ENCODE results near the gene CIAO3. TPM values are rescaled to one million over a fixed set of nuclear protein-coding genes. Genes with fewer than 3 reads are reported as not detected.
"Not testable (repeated sequence)": the region's sequence is repeated elsewhere in the genome, so short reads cannot be mapped to it uniquely, and the experiment has no call there.

CIAO3 gene
- polyA plus RNA-seq, 1 donor: 18.0 TPM

DNA sequence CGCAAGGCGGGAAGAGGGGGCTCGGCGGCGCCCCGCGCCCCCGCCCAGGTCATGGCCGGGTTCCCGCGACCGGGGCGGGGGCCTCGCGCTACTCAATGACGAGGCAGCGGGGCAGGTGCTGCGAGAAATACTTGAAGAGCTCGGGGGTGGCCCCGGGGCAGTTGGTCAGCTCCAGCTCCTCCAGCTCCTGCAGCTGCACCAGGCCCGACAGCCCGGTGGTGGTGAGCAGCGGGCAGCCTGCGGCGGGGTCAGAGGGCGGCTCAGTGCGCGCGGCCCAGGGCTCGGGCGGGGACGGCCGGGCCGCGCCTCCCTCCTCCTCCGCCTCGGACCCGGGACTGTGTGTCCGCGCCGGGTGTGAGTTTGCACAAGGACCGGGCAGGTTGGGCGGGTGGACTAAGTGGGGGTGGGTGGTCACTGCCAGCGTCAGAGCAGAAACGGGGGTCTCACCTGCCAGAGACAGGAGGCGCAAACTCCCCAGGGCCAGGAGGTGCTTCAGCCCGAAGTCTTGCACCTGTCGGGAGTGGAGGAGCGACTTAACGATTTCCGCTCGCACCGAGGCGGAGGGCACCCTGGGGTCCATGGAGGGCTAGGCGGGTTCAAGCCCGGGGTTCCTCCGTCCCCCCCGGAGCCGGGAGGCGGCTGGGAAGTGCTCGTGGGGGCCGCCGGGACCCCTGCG lies 46.5 kb downstream of the CIAO3 start:
- DNase-seq (ENCODE audit: low read depth): no peak

DNA sequence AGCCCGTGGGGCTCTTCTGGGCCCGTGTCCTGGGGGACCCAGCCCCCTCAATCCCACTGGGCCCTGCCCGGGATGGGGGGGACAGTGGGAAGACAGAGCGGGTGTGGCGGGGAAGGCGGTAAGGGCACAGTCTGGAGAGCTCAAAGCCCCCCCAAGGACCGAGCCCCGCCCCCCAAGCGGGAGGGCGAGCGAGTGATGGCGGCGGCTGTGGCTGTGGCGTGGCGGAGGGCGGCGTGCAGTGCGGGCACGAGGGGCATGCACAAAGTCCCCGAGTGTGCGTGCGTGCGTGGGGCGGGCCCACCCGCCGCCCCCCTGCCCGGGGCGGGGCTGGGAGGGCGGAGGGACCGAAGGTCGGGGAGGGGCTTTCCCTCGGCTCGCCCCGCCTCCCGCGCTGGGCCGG lies 47.0 kb downstream of the CIAO3 start:
- no peak for DNase-seq (ENCODE audit: low read depth)

DNA sequence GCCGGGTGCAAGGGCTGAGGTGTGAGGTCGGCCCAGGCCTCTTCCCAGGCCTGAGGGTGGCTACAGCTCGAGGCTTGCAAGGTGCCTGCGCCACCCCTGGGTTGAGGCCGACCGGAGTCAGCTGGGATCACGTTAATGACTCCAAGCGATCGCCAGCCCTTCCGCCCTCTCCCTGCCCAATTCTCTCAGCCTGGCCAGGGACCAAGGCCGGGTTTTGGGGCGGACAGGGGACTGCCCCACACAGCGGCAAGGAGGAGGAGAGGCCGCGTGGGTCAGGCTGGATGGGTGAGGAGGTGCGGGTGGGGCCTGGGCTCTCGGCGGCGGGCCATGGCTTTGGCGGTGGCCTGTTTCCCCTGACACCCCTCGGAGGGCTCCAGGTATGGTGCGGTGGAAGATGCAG lies 47.4 kb downstream of the CIAO3 start:
- no peak for DNase-seq (ENCODE audit: low read depth)

DNA sequence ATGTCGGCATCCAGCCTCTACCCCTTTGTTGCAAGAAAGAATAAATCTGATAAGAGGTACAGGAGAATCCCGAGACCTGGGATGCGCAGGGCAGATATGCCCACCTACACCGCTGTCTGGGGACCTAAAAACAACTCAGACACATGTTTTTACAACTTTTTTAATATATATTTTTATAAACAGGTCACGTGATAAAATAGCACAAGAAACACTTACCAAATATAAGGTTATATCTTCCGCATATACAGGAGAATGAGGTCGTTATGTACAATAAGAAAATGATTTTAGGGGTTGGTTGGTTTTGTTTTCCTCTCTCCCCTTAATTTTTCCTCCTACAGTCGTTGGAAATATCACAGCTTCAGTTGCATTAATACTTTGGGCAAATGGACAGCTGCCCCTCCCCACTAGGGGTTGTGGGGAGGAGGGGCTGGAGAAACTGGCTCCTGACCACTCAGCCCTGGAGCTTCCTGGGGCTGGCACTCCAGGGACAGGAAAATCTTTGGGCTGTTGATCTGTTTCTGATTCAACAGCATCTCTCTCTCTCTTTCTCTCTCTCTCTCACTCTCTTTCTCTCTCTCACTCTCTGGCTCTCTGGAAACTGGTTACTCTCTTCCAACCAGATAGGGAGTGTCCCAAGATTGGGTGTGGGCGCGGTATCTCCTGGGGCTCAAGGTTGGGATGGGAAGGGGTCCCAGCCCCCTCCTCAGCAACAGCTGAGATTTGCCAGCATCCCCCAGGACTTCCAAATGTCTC lies 48.3 kb downstream of the CIAO3 start:
- DNase-seq (ENCODE audit: low read depth): no peak

DNA sequence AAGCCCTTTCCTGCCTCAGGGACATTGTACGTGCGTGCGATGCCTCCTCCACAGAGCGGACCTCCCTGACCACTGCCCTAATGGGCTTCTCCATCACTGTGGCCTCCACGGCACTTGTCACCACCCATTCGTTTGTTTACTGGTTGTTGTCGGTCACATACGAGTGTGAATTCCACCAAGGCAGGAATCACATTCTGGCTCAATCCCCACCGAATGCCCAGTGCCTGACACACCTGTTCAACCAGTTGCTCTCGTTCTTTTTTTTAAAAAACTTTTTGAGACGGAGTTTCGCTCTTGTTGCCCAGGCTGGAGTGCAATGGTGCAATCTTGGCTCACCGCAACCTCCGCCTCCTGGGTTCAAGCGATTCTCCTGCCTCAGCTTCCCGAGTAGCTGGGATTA lies 49.6 kb downstream of the CIAO3 start:
- DNase-seq (ENCODE audit: low read depth): not testable (repeated sequence)

DNA sequence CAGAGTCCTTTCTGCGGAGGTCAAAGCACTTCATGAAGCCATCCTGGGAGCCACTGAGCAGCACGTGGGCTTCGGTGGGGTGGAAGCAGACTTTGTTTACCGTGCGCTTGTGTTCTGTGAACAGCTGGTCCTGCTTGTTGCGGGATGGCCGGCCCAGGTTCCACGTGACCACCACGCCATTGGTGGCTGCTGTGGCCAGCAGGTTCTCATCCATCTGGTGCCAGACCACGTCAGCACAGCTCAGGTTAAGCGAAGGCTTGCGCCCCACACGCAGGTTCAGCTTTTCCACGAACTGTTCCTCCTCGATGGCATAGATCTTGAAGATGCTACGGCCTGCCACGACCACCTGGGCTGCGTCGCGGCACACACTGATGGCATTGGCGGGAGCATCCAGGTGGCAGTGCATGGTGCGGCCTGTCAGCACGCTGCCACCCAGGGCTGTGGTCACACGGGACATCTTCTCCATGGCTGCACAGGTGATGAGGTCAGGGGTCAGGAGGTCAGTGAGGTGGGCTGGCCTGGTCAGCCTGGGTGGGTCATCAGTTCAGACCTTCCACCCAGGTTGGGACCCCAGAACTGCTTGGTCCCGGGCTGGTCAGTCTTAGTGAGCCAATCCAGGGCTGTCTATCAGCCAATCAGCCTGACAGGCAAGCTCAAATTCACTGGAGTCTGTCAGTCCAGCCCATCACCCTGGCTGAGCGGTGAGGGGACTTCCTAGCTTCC lies 51.5 kb downstream of the CIAO3 start:
- no peak for DNase-seq (ENCODE audit: low read depth)

DNA sequence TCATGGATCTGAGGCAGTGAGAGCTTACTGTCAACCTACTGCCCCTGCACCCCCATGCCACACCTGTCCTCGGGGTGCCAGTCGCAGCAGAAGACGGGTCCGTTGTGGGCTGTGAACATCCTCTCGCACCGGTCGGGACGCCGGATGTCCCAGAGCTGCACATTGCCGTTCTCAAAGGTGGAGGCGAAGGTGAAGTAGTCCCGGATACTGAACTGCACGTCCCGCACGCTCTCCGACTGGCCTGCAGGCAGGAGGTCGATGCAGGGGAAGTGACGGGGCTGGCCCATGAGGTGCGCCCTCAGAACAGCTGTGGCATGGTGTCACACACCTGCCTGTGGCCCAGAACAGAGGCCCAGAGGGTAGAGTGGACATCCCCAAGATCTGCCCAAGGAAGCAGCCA lies 53.3 kb downstream of the CIAO3 start:
- DNase-seq (ENCODE audit: low read depth): no peak

DNA sequence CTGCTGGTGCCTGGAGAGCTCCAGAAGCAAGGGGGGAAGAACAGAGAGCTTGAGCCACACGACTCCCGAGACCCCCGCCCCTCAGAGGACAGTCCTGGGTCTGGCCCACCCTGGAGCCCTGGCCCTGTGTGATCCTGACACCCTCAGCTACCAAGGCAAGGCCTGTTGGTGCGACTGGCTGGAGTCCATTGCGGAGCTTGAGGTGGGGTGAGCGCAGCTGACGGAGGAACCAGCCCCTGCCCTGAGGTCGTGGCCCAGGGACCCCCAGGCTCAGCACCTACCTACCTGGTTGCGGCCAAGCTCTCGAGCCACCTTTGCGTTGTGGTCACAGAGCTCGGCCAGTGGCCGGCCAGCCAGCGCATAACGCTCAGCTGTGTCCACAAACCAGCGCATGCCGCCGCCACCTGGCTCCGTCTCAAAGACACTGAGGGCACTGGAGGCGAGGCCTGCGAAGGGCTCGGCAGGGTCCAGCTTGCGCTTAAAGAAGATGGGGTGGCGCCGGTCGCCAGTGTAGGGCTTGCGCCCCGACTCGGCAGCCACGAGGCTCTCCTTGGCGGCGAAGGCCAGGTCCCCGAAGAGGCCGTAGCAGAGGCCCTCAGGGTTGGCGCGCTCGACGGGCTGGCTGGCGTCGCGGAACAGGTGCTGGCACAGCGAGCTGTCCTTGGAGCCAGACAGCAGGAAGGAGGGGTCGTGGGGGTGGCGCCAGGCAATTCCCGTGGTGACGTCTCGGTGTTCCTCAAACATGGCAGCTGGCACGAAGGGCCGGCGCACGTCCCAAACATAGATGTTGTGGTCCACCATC lies 54.1 kb downstream of the CIAO3 start:
- DNase-seq (ENCODE audit: low read depth): no peak

DNA sequence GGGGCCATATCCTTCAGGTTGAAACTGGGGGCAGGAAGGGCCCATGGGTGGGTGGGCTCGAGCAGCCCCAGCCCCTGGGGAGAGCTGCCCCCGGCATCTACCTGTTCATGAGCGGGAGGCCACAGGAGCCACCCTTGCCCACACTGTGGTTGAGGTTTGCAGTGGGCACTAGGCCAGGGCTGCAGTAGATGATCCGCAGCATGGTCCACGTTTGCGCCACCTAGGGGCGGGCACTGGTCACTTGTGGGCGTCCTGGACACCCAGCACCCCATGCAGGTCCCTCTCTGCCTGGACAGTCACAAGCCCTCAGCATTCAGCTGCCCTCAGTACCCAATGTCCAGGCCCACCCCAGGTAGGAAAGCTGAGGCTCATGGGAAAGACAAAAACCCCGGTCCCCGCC lies 54.8 kb downstream of the CIAO3 start:
- no peak for DNase-seq (ENCODE audit: low read depth)

DNA sequence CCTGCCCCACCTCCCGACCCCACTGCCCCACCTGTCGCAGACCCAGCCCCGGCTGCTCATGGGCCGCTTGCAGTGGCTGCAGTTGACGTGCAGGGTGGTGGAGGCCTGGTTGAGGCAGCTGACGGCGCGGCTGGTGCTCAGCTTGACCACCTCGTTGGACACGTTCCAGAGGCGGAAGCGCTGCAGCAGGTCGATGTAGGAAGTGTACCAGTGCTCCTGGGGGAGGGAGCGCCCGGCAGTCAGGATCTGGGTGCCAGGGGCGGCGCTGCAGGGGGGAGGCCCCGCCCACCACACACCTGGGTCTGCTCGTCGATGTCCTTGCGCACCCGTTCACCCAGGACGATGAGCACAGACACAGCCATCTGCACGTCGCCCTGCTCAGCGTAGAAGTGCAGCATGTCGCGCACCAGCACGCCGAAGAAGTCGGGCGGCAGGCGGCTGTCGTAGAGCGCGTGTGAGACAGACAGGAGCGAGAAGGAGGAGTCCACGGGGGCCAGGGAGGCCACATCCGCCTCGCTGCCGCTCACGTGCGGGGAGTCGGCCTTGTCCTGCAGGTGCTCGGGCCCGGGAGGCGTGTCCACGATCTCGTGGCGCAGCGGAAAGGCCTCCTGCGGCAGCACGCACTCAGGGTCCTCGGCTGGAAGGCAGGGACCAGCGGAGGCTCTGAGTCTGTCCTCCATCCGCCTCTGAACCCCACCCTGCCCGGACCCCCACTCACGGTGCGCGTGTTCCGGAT lies 55.7 kb downstream of the CIAO3 start:
- DNase-seq (ENCODE audit: low read depth): no peak

DNA sequence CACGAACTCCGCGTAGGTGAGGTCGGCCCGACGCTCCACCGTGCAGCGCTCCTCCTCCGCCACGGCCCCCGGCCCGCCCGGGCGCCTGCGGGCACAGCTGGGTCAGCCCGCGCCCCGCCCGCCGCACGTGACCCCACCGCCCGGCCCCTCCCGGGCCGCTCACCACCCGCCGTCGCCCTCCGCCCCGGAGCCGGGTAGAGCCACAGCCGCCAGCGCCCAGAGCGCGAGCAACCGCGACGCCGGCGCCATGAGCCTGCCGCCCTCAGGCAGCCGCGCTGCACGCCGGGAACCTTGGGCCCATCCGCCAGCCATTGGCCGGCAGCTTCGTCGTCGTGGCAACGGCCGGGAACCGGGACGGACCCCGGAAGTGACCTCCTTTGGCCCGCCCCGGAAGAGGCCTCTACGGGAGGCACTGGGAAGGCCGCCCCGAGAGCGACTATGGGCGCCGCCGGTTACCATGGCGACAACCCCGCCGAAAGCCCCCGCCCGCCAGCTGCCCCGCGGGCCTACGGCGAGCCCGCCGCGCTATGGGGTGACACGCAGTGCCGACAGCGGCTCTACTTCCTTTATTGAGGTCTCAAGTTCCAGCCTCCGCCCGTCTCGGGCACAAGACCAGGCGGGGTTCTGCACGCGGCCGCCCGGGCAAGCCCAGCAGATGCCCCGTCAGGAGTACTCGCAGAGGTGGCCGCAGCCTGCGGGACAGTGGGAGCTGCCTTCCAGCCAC lies 56.6 kb downstream of the CIAO3 start, which contains the start of gene JMJD8:
Gene JMJD8, minus strand, starts transcription at position 264 of the 724 bp plus-strand sequence. Its CDS starts 15 bp downstream, at position 249.
- peak; percentile 77 for DNase-seq (ENCODE audit: low read depth)

DNA sequence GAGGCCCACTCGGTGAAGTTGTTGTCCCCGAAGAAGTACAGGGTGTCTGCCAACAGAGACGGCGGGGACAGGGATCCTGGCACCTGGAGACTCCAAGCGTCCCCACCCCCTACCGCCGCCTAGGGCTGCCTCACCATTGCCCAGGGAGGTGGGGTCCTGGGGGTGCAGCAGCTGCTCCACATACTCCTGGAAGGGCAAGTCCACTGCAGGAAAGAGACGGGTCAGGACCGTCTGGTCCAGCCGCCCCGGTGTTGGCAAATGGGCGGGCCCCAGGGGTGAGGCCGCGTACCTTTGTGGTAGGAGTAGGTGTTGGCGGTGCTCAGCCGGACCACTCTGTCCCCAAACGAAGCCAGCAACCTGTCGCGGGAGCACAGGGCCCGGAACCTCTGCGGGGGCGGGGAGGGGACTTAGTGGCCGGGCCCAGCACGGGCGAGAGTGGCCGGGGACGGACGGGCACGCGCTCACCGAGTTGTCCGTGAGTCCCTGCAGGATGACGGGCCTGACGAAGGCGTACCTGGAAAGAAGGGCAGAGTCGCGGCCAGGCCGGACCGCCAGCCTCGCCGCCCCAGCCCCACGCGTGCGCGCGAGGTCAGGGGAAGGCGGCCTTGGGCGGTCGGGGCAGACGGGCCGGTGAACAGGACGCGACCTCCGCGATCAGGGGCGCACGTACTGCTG lies 57.3 kb downstream of the CIAO3 start:
- no peak for DNase-seq (ENCODE audit: low read depth)

DNA sequence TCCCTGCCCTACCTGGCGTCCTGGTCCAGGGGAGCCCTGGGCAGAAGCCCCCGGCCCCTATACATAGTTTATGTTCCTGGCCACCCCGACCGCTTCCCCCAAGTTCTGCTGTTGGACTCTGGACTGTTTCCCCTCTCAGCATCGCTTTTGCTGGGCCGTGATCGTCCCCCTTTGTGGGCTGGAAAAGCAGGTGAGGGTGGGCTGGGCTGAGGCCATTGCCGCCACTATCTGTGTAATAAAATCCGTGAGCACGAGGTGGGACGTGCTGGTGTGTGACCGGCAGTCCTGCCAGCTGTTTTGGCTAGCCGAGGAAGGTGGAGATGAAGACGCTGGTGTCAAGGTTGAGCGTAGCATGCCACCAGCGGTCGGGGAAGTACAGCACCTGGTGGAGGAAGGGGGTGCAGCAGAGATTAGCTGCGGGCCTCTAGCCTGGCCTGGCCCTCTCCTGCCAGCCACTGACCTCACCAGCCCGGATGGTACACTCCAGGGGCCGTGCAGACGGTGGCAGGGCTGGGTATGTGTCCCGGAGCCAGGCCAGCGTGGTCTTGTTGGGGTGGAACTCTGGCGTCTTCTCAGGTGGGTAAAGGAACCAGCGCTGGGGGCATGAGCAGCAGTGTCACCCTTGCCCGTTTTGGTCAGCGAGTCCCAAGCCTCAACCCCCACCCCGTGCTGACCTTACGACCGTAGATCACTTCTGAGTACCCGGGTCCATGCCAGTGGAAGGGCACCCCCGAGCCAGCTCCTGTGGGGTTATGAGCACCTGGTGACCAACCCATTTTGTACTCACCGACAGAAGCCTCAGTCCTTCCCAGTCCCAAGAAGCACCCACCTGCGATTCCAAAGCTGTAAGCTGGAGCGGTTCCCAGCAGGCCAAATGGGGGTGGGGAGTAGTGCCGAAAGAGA lies 58.1 kb downstream of the CIAO3 start:
- no peak for DNase-seq (ENCODE audit: low read depth)

DNA sequence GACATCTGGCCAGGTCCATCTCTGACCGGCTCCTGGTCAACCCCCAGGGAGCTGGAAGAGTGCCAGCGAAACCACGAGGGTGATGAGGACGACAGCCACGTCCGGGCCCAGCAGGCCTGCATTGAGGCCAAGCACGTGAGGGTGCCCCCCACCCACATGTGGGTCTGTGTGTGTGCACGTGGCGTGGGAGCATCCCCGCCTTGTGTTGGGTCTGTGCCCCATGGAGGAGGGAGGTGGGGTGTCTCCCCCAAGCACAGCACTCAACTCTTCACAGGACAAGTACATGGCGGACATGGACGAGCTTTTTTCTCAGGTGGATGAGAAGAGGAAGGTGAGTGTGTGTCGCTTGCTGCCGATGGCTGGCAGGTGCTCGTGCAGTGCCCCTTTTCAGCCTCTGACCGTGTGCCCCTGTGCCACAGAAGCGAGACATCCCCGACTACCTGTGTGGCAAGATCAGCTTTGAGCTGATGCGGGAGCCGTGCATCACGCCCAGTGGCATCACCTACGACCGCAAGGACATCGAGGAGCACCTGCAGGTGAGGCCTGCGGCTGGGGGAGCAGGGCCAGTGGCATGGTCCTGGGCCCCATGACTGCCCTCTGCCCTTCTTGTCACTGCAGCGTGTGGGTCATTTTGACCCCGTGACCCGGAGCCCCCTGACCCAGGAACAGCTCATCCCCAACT lies 58.9 kb downstream of the CIAO3 start:
- no peak for DNase-seq (ENCODE audit: low read depth)

DNA sequence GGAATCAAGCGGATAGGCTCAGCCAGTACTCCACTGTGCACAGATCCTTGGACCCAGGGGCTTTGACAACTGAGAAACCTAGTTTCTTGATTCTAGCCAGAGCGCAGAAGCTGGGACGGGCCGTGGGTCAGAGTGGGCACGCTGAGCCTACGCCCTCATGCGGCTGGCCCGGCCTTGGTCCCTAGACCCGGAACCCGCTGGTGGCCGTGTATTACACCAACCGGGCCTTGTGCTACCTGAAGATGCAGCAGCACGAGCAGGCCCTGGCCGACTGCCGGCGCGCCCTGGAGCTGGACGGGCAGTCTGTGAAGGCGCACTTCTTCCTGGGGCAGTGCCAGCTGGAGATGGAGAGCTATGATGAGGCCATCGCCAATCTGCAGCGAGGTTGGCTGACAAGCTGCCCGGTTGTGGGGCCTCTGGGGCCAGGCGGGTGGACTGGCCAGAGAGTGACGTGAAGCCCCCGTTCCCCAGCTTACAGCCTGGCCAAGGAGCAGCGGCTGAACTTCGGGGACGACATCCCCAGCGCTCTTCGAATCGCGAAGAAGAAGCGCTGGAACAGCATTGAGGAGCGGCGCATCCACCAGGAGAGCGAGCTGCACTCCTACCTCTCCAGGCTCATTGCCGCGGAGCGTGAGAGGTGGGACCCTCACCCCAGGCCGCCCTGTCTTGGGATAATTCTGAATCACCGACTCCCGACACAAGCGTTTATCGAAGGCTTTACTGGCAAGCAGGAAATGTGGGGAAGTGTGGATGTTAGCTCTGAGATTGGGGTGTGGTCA lies 59.6 kb downstream of the CIAO3 start:
- DNase-seq (ENCODE audit: low read depth): no peak

DNA sequence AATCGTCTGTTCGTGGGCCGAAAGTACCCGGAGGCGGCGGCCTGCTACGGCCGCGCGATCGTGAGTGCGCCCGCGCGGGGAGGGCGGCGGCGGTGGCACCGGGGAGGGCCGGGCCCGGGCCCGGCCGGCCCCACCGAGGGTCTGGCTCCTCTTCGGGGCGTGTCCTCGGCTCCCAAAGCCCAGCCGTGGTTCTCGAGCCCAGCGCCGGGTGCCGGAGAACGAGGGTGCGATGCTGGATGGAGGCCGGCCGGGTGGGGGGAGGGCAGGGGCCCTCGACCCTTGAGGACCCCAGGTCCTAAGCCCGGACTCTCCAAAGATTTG lies 60.2 kb downstream of the CIAO3 start:
- DNase-seq (ENCODE audit: low read depth): no peak

DNA sequence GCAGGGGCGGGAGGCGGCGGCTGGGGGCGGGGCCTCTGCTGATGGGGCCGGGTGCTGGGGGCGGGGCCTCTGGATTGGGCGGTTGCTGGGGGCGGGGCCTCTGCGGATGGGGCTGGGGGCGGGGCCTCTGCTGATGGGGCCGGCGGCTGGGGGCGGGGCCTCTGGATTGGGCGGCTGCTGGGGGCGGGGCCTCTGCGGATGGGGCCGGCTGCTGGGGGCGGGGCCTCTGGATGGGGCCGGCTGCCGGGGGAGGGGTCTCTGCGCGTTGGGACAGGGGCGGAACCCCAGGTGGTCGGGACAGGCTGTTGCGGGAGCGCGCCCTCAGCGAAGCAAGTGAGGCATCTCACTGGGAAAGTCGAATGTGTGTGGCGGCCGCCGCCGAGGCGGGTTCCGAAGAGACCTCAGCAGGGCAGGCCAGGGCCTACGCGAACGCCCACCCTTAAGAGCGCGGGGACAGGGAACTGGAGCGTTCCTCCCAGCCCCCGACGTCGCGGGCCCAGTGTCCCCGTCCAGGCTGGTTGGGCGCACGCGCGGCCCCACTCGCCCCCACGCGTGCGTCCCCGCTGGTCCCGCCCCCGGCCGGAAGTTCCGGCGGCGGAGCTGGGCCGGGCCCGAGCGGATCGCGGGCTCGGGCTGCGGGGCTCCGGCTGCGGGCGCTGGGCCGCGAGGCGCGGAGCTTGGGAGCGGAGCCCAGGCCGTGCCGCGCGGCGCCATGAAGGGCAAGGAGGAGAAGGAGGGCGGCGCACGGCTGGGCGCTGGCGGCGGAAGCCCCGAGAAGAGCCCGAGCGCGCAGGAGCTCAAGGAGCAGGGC lies 60.8 kb downstream of the CIAO3 start, which contains the start of gene STUB1:
Gene STUB1, plus strand, starts transcription at position 597 of the 811 bp plus-strand sequence. Its CDS starts 116 bp downstream, at position 713.
- DNase-seq (ENCODE audit: low read depth): peak; percentile 38

All from forelimb muscle (tissue), 1 donor.